ENCODE measurements around the gene FAIM2. TPM values are rescaled to one million over a fixed set of nuclear protein-coding genes. Genes with fewer than 3 reads are reported as not detected.

The FAIM2 gene
- total and polyA plus RNA-seq, 4 donors: 18.1 to 203 (median 130) TPM

DNA sequence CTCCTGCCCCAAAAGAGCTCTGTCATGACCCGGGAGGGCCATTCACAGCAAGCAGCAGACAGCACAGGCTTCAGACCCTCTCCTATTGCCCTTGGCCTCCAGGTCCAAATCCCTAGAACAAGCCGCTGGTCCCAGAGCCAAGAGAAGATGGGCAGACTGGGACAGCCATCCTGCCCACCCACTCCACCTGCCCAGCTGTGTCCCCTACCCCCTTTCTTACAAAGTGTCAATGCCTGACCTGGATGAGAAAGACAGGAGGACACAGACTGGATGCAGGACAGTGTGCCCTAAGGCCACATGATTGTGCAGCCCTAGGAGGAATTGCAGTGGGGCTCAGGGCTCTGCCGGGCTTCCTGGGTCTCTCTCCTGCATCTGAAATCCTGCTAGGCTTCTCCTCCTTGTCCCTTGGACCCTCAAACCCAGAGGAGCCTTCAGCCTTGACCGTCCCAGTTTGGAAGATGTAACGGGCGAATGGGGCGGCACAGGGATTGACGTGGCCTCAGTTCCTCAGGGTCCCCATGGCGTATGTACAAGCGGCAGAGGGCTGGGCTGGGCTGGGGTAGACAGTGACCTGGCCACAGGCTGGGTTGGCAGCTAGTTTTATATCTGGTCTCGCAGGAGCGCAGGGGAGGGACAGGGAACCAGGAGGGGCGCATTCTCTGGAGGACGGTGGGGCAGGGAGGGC lies 33.7 kb downstream of the FAIM2 start:
- no peaks in the 10 kb centered on the region for H3K27me3 ChIP-seq (ENCODE audit: control insufficient read depth, insufficient read depth, low read length)
- WGBS (ENCODE audit: insufficient coverage): 91% methylated on average over 14 of the region's 14 CpGs
- no peak overlapping the region for H3K27ac ChIP-seq (ENCODE audit: low read depth, low read length)
- no peaks in the 10 kb centered on the region for H3K9me3 ChIP-seq (ENCODE audit: control insufficient read depth, insufficient read depth, low read length)
- no peak for DNase-seq (ENCODE audit: low read depth in 4 of 6, low spot score in 6 of 6)
- H3K4me1 ChIP-seq (ENCODE audit: control insufficient read depth, insufficient read depth, low read length): peaks cover 57% of the 10 kb centered on the region
- H3K36me3 ChIP-seq (ENCODE audit: control insufficient read depth, insufficient read depth, low read length): peaks cover 26% of the 10 kb centered on the region
- H3K4me3 ChIP-seq (ENCODE audit: low read depth, low read length): no peak overlapping the region

DNA sequence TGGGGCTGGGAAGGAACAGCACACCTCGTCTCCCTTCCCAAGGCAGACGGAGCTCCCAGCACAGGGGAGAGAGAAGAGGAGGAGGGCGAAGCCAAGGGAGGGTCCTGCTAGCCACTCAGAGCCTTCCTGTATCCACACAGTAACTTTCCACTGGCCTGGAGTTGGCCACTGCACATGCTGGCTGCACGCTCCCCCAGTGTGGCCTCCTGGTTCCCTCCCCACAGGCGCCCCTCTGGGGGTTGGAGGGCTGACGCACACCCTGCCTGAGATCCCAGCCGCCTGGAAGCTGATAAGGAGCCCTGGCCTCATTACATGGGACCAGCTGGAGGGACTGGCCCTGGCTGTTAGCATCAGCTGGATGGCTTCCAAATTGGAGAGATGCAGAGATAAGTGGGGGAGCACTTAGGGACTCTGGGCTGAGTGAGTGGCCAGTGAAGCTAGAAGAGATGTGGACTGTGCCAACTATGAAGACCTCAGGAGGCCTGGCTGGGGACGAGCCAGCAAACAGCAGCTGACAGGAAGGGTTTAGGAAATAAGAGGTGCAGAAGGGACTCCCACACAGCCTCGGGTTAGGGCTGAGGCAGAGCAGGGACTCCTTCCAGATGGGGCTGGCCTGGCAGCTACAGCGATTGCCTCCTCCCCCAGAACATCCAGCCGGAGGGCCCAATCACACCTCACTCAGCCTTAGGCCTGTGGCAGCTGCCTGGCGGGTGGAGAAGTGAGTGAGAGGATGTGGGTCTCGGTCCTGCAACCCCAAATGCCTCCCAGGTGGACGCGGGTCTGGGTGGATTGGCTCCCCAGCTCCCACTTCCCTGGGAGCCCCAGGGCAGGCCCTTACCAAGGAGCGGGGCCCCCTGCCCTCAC lies 34.5 kb downstream of the FAIM2 start:
- no peaks in the 10 kb centered on the region for H3K27me3 ChIP-seq (ENCODE audit: control insufficient read depth, insufficient read depth, low read length)
- H3K4me3 ChIP-seq (ENCODE audit: low read depth, low read length): no peak overlapping the region
- H3K36me3 ChIP-seq (ENCODE audit: control insufficient read depth, insufficient read depth, low read length): peaks cover 23% of the 10 kb centered on the region
- no peak overlapping the region for H3K27ac ChIP-seq (ENCODE audit: low read depth, low read length)
- H3K9me3 ChIP-seq (ENCODE audit: control insufficient read depth, insufficient read depth, low read length): no peaks in the 10 kb centered on the region
- peaks cover 52% of the 10 kb centered on the region for H3K4me1 ChIP-seq (ENCODE audit: control insufficient read depth, insufficient read depth, low read length)
- WGBS (ENCODE audit: insufficient coverage): 42% methylated on average over 8 of the region's 16 CpGs
- DNase-seq (ENCODE audit: low read depth in 4 of 6, low spot score in 6 of 6): peak in 5 of 6 donors; percentile 35 to 94 (median 48)

DNA sequence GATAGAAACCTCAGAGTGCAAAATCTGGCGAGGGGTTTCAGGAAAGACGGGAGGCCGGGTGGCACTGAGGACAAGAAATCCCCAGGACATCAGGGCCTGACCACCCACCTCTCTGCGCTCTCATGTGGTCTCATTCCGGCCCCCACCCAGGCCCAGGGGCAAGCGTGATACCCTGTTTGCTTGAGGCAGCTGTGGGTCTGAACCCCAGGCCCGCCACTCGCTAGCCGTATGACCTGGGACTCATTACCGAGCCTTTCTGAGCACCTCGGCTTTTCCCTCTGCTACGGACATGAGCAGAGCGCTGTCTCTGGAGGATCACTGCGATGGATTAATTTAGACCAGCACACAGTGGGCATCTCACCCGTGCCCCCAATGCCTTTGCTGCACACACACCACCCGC lies 35.3 kb downstream of the FAIM2 start:
- no peak for DNase-seq (ENCODE audit: low read depth in 4 of 6, low spot score in 6 of 6)
- 84% methylated on average over 15 of the region's 16 CpGs for WGBS (ENCODE audit: insufficient coverage)
- H3K36me3 ChIP-seq (ENCODE audit: control insufficient read depth, insufficient read depth, low read length): peaks cover 23% of the 10 kb centered on the region
- H3K4me3 ChIP-seq (ENCODE audit: low read depth, low read length): no peak overlapping the region
- no peaks in the 10 kb centered on the region for H3K27me3 ChIP-seq (ENCODE audit: control insufficient read depth, insufficient read depth, low read length)
- peaks cover 50% of the 10 kb centered on the region for H3K4me1 ChIP-seq (ENCODE audit: control insufficient read depth, insufficient read depth, low read length)
- H3K9me3 ChIP-seq (ENCODE audit: control insufficient read depth, insufficient read depth, low read length): no peaks in the 10 kb centered on the region
- no peak overlapping the region for H3K27ac ChIP-seq (ENCODE audit: low read depth, low read length)

DNA sequence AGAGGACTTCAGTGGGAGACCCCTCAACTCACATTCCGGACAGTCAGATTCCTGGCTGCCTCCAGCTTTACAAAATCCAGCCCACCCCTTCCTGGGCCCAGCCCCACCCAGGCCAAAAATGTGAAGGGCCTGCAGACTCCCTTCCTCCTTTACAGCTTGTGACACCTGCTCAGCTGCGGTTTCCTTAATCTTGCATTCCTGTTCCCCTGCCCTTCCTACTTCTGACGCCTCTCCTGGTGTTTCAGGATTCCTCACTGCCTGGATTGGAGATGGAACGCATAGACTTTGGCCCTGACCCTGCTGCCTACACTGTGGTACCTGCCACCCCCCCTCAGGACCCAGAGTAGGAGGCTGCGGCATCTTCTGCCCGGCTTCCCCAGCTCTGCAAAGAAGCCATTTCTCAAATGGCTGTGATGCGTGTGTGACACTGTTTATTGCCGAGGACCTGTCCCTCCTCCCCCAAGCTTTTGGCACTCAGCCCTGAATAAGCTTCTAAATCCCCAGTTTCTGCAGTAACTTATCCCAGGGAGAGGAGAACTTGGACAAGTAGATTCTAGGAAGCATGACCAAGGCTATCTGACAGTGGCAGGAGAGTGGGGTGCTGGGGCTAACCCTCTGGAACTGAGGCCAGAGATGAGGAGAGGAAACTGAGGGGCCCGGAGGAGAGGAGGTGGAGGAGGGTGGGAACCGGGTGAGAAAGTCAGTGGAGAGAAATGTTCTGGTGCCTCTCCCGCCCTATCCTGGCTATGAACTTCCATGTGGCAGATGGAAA lies 35.9 kb downstream of the FAIM2 start:
- Histone ChIP-seq H3K36me3 (ENCODE audit: control insufficient read depth, insufficient read depth, low read length) (peaks cover 20% of the 10 kb centered on the region), H3K9me3 (ENCODE audit: control insufficient read depth, insufficient read depth, low read length) (no peaks in the 10 kb centered on the region), H3K4me3 (ENCODE audit: low read depth, low read length) (no peak overlapping the region), H3K4me1 (ENCODE audit: control insufficient read depth, insufficient read depth, low read length) (peaks cover 45% of the 10 kb centered on the region), H3K27ac (ENCODE audit: low read depth, low read length) (no peak overlapping the region), H3K27me3 (ENCODE audit: control insufficient read depth, insufficient read depth, low read length) (no peaks in the 10 kb centered on the region)
- WGBS (ENCODE audit: insufficient coverage): 39% methylated on average over 7 of the region's 11 CpGs
- peak in 1 of 6 donors; percentile 42 for DNase-seq (ENCODE audit: low read depth in 4 of 6, low spot score in 6 of 6)

GRCh38 chr12:49866859-49867569 lies 36.7 kb downstream of the FAIM2 start:
- Histone ChIP-seq H3K9me3 (ENCODE audit: control insufficient read depth, insufficient read depth, low read length) (no peaks in the 10 kb centered on the region), H3K4me1 (ENCODE audit: control insufficient read depth, insufficient read depth, low read length) (peaks cover 38% of the 10 kb centered on the region), H3K27me3 (ENCODE audit: control insufficient read depth, insufficient read depth, low read length) (no peaks in the 10 kb centered on the region), H3K27ac (ENCODE audit: low read depth, low read length) (no peak overlapping the region), H3K4me3 (ENCODE audit: low read depth, low read length) (no peak overlapping the region), H3K36me3 (ENCODE audit: control insufficient read depth, insufficient read depth, low read length) (peaks cover 16% of the 10 kb centered on the region)
- peak in 3 of 6 donors; percentile 48 to 88 (median 82) for DNase-seq (ENCODE audit: low read depth in 4 of 6, low spot score in 6 of 6)
- 33% methylated on average over 14 of the region's 19 CpGs for WGBS (ENCODE audit: insufficient coverage)

DNA sequence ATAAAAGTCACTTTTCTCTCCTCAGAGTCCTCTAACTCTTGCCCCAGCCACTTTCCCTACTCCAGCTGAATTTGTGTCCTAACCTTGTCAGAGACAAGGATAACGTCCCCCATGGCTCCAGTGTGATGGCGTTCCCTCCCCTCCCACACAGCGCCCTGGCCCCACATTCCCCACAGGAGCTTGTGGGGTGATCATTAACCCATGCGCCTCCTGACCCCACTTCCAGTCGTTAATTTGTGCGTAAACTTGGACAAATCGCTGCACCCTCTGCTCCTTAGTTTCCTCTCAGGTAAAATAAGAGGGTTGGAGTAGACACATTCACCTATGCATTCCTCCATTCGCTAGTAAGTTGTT lies 37.9 kb downstream of the FAIM2 start:
- H3K36me3 ChIP-seq (ENCODE audit: control insufficient read depth, insufficient read depth, low read length): peaks cover 16% of the 10 kb centered on the region
- no peaks in the 10 kb centered on the region for H3K9me3 ChIP-seq (ENCODE audit: control insufficient read depth, insufficient read depth, low read length)
- no peak for DNase-seq (ENCODE audit: low read depth in 4 of 6, low spot score in 6 of 6)
- WGBS (ENCODE audit: insufficient coverage): 46% methylated on average over 2 of the region's 8 CpGs
- H3K4me1 ChIP-seq (ENCODE audit: control insufficient read depth, insufficient read depth, low read length): peaks cover 34% of the 10 kb centered on the region
- no peak overlapping the region for H3K4me3 ChIP-seq (ENCODE audit: low read depth, low read length)
- H3K27me3 ChIP-seq (ENCODE audit: control insufficient read depth, insufficient read depth, low read length): no peaks in the 10 kb centered on the region
- no peak overlapping the region for H3K27ac ChIP-seq (ENCODE audit: low read depth, low read length)

DNA sequence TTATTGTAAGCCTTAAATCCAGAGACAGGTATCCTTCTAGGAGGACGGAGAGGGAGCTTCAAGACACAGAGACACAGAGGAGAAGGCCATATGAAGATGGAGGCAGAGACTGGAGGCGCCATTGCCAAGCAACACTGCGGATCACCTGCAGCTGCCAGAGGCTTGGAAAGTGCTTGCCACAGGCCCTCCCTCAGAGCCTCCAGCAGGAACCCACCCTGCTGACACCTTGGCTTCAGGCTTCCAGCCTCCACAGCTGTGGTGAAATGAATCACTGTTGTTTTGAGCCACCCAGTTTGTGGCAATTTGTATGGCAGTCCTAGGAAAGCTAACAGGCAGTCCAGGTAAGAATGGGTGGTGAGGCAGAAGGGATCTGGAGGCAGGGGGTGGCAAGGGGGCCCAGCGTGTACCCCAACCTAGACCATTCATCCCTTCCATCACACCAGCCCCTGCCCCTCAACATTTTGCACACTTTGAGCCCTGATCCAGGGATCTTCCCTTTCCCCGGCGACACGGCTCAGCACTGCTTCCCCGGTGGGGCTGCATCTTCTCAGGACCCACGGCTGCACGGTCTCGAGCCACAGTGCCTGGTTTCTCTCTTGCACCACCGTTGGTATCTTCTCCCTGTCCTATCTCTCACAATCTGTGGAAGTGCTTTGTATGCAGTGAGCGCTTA lies 38.5 kb downstream of the FAIM2 start:
- WGBS (ENCODE audit: insufficient coverage): 76% methylated on average over 11 of the region's 13 CpGs
- H3K27ac ChIP-seq (ENCODE audit: low read depth, low read length): no peak overlapping the region

DNA sequence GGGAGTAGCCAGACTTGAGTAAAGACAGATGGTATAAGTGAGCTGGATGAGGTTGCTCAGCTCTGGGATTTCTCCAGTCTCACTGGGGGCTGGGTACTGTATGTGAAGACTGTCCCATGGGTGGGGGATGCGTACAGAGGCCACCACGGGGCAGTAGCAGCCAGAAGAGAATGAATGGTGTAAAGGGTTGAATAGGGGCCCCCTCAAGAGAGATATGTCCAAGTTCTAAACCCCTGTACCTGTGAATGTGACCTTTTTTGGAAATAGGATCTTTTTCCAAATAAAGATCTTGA lies 39.0 kb downstream of the FAIM2 start:
- WGBS (ENCODE audit: insufficient coverage): 76% methylated on average over 2 of the region's 2 CpGs
- Histone ChIP-seq H3K9me3 (ENCODE audit: control insufficient read depth, insufficient read depth, low read length) (no peaks in the 10 kb centered on the region), H3K4me3 (ENCODE audit: low read depth, low read length) (no peak overlapping the region), H3K4me1 (ENCODE audit: control insufficient read depth, insufficient read depth, low read length) (peaks cover 28% of the 10 kb centered on the region), H3K27ac (ENCODE audit: low read depth, low read length) (no peak overlapping the region), H3K27me3 (ENCODE audit: control insufficient read depth, insufficient read depth, low read length) (no peaks in the 10 kb centered on the region), H3K36me3 (ENCODE audit: control insufficient read depth, insufficient read depth, low read length) (peaks cover 7% of the 10 kb centered on the region)
- DNase-seq (ENCODE audit: low read depth in 4 of 6, low spot score in 6 of 6): no peak

More for the DNA sequence above, 38.5 kb downstream of the FAIM2 start:
- no peak overlapping the region for H3K4me3 ChIP-seq (ENCODE audit: low read depth, low read length)
- peaks cover 12% of the 10 kb centered on the region for H3K36me3 ChIP-seq (ENCODE audit: control insufficient read depth, insufficient read depth, low read length)
- H3K9me3 ChIP-seq (ENCODE audit: control insufficient read depth, insufficient read depth, low read length): no peaks in the 10 kb centered on the region
- H3K27me3 ChIP-seq (ENCODE audit: control insufficient read depth, insufficient read depth, low read length): no peaks in the 10 kb centered on the region
- H3K4me1 ChIP-seq (ENCODE audit: control insufficient read depth, insufficient read depth, low read length): peaks cover 33% of the 10 kb centered on the region
- no peak for DNase-seq (ENCODE audit: low read depth in 4 of 6, low spot score in 6 of 6)

Data from spinal cord (tissue), 10 donors.